Caki2 (cell line): ENCODE results near the gene XPNPEP3. TPM values are rescaled to one million over a fixed set of nuclear protein-coding genes. Genes with fewer than 3 reads are reported as not detected.
A peak's percentile ranks its signal among the peaks of the same experiment; 100 is the strongest.
"Not testable (repeated sequence)": the region's sequence is repeated elsewhere in the genome, so short reads cannot be mapped to it uniquely, and the experiment has no call there.

ENCODE experiments used
- DNase-seq: peaks from one replicate; pipeline ENCODE4 v3.0.0-alpha.2; 2015; ENCODE audit warnings: low read depth
- in situ Hi-C: cut with HindIII; loops from 2 replicates; pipeline ENCODE4 v1.10.0; 2016; ENCODE audit warnings: low sequenced_read_pairs, low pct_unique_long_range_greater_than_20kb, mixed read lengths
- total RNA-seq: library from RNA; depleted of rRNA; stranded (reverse); fragments of >200 nt; shearing (Covaris generic); gene quantifications from 2 replicates; pipeline ENCODE4 v1.2.3, GENCODE V29; 2014; ENCODE audit warnings: low replicate concordance

Gene XPNPEP3
- total RNA-seq, 1 experiment from 2014 or later = 9.0 TPM

DNA sequence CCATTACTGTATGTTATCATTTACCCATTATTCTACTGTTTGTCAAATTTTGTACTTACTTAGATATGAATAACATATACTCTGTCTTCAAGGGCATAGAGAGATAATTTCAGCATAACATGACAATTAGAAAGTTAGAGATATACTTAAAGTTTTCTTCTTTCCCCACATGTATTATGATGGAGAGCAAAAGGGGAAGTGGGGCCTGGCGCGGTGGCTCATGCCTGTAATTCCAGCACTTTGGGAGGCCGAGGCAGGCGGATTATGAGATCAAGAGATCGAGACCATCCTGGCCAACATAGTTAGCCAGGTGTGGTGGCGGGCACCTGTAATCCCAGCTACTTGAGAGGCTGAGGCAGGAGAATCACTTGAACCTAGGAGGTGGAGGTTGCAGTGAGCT, 56.0 kb downstream of the XPNPEP3 start:
- DNase-seq, in situ Hi-C loops: not testable (repeated sequence)

DNA sequence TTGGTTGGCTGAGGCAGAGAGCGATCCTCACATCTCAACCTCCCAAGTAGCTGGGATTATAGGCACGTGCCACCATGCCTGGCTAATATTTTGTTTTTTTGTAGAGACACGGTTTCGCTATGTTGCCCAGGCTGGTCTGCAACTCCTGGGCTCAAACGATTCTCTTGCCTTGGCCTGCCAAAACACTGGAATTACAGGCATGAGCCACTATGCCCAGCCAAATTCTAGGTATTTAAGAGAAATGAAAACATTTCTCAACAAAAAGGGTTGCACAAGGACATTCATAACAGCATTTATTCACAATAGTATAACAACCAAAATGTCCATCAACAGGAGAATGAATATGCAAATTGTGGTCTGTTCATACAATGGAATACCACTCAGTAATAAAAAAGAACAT, 62.5 kb downstream of the XPNPEP3 start:
- in situ Hi-C loops = no loop called here
- DNase-seq = no peak

DNA sequence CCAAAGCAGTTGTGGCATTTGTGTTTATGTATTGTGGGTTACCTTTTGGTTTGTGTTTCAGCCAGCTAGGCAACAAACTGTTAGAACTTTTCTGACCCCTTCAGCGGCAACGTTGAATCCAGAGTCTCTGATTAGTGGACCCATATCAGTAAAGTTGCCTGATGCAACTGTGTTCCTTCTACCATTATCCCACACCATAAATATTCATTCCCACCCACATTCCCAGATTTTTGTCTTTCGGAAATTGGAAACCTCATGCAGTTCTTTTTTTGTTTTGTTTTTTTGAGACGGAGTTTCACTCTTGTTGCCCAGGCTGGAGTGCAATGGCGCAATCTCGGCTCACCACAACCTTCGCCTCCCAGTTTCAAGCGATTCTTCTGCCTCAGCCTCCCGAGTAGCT, 63.6 kb downstream of the XPNPEP3 start:
- no peak for DNase-seq
- in situ Hi-C loops = no loop called here

DNA sequence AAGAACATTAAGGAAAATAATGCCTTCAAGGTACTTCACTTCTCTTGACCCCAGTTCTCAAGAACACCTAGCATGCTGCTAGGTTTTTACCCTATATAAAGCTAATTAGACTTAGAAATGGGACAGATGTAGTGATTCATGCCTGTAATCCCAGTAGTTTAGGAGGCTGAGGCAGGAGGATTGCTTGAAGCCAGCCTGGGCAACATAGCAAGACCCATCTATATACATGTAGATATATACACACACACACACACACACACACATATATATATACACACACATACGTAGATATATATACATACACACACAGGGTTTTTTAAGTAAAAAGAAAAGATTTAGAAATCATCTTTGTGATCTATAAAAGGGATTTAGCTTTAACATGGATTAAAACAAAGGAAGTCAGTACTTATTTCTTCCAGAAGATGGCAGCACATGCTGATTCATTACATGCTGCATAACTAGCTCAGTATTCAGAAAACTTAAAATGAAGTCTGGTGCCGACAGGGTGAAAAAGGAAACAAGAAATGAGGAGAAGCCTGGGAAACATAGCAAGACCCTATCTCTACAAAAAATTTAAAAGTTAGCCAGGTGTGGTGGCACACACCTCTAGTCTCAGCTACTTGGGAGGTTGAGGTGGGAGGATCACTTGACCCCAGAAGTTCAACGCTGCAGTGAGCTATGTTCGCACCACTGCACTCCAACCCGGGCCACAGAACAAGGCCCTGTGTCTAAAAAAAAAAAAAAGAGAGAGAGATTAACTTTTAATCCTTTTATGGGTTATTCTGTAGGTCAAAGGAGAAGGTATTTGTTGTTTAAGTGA, 65.7 kb downstream of the XPNPEP3 start:
- in situ Hi-C loops = no loop called here
- peak; percentile 38 for DNase-seq

DNA sequence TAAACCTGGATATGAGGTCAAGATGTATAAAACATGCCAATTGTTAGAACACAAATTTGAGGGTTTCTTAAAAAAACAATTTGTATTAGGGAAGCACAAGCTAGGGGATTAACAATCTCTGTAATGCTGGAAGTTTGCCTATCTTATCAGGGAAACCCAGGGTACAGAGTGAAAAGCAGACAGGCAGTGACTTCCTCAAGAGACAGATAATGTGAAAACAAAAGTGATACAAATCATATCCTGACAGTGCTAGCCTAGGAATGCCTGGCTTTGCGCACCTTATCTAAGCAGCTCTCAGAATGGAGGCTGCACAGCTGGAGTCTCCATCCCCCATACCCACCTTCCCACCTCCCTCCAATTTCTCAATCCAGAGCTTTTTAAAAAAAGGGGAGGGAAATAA, 71.7 kb downstream of the XPNPEP3 start:
- in situ Hi-C loops = no loop called here
- DNase-seq = no peak

DNA sequence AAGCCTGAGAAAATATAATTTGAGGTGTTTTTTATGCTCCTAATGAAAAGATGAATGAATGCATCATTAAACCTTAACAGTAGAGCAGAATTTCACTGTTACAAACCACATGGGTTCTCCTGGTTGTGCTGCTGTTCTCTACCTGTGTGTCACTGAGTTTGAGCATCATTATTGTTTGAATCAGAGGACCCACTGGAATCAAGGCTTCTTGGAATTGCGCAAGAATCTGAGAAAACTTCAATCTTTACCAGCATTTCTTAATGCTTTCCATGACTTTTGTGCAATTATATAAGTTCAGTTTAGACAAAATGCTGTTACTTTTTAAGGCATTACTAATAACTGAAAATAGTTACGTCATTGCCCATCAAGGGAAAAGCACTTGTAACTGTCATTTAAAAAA, 75.4 kb downstream of the XPNPEP3 start:
- no peak for DNase-seq
- in situ Hi-C loops = no loop called here

DNA sequence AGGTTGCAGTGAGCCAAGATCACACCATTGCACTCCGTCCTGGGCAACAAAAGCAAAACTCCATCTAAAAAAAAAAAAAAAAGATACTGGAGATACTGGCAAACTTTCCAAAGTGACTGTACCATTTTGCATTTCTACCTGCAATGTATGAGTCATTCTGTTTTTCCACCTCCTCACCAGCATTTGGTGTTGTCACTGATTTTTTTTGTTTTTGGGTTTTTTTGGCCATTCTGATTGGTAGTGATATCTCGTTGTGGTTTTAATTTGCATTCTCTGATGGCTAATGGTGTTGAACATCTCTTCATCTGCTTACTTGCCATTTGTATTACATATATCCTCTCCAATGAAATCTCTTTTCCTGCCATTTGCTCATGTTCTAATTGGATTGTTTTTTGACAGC, 82.3 kb downstream of the XPNPEP3 start:
- in situ Hi-C loops = no loop called here
- DNase-seq = no peak

DNA sequence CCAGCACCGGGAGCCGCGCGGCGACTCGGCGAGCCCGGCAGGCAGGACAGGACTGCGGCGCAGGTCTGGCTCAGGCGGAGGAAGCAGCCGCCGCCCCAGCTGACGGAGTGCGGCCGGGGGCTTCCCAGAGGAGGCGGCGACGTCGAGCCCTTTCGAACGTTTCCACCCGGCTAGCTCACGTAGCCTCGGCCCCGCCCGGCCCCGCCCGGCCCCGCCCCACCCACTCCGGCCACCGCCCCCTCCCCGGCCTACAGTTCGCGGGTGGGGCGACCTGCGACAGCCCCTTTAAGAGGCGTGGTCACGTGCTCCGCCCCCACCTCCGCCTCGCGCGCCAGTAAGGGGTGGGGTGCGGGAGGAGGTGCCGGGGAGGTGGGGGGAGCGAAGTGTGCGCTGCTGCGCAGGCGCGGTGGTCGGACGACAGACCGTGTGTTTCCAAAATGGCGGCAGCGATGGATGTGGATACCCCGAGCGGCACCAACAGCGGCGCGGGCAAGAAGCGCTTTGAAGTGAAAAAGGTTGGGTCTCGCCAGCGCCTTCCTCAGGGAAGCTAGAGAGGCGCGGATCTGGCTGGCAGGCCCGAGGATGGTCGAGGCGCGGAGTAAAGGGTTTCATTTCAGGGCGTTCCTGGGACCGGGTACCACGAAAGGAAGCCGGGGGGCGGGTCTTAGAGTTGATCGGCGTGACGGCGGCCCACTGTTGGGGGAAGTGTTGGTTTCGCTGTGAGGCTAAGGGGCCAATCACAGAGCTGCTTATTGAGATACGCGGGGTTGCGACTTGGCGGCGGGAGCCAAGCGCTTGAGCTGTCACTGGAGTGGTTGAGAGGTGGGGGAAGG, 94.2 kb downstream of the XPNPEP3 start, which contains the start of gene RBX1:
Gene RBX1 (plus strand): TSS at position 417 of the 833 bp plus-strand sequence. CDS start 21 bp downstream, at position 438.
- in situ Hi-C loops = no loop called here

DNA sequence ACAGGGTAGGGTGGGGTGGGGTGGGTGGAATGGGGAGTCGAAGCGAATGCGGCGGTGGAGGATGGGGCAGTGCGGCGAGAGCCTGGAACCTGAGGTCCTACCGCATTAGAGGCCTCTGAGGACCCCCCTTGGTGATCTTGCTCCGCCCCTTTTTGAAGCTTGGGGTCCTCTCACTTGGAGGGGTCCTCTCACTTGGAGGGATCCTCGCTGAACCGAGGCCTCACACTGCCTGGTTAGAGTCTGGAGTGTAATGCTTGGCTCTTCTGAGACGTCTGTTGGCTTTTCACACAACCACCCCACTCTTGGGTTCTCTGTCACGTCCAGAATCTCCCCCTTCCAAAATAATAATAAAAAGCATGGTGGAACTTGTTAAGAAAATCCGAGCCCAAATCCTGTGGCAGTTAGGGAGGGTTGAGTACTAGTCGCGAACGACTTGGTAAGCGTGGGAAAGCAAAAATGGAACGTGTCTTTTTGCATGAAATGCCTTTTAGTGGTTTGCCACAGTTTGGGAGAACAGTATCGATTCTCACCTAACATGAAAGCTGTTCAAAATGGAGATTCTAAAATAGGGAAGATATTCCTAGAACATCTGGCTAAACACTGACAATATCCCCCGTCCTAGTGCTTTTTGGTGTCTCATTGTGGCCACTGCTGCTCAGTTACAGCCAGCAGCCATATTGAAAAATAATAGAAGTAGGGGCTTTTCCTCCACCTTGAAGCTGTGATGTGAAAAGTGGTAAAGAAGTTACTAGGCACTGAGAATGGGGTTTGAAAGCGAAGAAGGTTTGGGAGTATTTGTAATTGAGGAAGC, 95.1 kb downstream of the XPNPEP3 start:
- no peak for DNase-seq
- in situ Hi-C loops = no loop called here

More for the DNA sequence above, 94.2 kb downstream of the XPNPEP3 start, which contains the start of gene RBX1:
- DNase-seq = peak; percentile 98

DNA sequence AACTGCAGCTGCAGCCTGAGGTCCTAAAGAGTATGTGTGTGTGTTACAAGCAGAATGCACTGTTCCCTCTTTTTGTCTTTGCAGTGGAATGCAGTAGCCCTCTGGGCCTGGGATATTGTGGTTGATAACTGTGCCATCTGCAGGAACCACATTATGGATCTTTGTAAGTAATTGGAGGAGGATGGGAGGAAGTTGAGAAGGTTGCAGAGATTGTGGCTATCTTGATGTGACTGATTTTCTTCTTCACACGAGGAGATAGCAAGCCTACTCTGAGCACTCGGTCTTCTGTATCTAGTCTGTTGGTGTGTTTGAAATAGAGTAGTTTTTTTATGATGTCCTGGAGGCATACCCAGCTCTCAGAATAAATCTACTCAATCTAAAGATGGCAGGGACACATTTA, 96.5 kb downstream of the XPNPEP3 start:
- in situ Hi-C loops = no loop called here

DNA sequence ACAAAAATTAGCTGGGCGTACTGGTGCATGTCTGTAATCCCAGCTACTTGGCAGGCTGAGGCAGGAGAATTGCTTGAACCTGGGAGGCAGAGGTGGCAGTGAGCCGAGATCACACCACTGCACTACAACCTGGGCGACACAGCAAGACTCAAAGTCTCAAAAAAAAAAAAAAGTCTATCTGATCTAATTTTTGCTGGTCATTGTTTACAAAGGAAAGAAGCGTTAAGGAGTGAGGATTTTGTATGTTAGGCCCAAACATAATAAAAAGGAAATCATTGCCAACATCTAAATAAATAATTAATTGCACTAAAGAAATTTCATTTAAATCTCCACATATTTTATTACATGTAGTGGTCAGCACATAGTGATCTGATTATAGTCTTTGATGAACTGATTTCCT, 97.2 kb downstream of the XPNPEP3 start:
- in situ Hi-C loops = no loop called here

More for the DNA sequence above, 96.5 kb downstream of the XPNPEP3 start:
- DNase-seq = no peak

DNA sequence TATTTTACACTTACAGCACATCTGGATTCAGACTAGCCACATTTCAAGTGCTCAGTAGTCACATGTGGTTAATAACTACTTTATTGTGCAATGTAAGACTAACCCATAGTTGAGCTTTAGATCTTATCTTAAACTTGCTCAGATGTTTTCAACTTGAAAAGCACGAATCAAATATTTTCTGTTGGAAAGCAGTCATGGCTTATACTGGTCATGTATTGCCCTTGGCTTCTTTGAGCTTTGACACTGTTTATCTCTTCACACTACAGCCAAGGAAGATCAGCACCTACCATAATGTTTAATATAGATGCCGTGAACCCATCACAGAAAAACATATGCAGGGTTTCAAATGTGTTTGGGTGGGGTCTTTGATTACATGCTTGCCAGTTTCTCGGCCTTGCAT, 98.6 kb downstream of the XPNPEP3 start:
- no peak for DNase-seq
- in situ Hi-C loops = no loop called here

More for the DNA sequence above, 97.2 kb downstream of the XPNPEP3 start:
- peak; percentile 21 for DNase-seq

DNA sequence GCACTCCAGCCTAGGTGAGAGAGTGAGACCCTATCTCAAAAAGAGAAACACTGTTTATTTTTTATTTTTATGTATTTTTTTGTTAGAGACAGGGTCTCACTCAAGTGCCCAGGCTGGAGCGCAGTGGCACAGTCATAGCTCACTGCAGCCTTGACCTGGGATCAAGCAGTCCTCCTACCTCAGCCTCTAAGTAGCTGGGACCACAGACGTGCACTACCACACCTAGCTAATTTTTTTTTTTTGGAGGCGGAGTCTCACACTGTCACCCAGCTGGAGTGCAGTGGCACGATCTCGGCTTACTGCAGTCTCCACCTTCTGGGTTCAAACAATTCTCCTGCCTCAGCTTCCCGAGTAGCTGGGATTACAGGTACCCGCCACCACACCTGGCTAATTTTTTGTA, 100.7 kb downstream of the XPNPEP3 start:
- in situ Hi-C loops = no loop called here

DNA sequence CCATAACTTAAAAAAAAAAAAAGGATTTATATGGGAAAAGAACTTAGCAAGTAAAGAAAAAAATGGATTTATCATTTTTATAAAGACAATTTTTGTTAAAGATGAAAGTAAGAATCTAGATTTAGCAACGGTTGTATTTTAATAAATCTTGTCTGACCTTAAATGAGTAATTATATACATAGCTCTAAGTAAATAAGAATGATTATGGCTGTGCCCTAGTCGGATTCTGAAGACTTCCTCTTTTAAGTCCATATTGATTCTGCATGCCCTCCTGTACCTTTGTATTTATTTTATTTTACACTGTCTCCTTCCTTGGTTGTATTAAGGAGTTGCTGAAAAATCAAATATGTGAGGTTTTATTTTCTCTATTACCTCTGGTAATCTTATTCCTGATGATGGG, 101.4 kb downstream of the XPNPEP3 start:
- in situ Hi-C loops = no loop called here
- DNase-seq = no peak

More for the DNA sequence above, 100.7 kb downstream of the XPNPEP3 start:
- no peak for DNase-seq

DNA sequence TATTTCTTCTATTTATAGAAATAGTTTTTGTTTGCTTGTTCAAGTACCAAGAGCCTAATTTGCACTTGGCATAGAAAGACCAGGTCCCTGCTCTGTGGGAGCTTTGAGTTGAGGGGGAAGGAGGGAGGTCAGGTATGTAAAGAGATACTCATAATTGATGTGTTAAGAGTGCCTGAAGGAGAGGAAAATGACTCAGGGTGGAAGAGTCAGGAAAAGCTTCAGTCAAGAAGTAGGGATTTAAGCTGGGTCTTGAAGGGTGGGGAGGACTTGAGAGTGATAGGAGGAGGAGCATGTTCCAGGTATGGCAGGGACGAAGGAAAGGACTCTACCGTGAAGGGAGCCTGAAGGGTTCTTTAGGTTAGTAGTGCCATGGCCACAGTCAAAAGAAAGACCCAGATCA, 103.2 kb downstream of the XPNPEP3 start:
- in situ Hi-C loops = loop anchor here (10.0 kb wide), 1 partner anchor 185 kb away; no protein-coding TSS in a partner anchor
- DNase-seq = no peak

DNA sequence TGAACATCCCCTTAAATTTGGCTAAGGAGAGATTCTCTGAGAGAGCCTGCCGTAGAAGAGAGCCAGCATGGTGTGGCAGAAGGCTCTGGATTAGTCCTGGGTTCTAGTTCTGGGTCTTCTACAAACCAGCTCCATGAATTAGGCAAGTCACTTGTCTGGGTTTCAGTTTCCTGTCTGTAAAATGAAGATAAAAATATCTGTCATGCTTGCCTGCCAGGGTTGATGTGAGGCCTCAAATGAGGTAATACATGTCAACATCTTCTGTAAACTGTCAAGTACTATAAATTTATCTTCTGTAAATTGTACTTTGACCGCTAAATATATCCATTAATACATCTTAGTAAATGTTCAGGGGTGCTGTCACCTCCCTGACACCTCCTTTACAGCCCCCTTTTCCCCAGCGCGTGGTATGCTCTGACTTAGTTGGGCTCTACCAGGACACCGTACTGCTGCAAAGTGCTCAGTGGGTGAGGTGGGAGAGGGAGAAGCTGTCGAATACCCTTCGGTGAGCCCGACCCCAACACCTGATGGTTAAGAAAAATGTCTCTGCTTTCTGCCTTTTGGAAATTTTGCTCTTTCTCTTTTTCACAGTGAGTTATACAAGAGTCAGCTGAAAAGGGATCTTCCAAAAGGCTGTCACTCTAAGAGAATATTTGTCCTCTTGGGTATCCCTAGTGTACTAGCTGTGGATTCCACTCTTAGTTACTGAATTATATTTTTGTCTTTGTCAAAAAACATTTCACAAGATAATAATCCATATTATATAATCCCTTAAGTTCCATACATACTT, 109.2 kb downstream of the XPNPEP3 start:
- DNase-seq = no peak
- in situ Hi-C loops = loop anchor here (10.0 kb wide), 1 partner anchor 179 kb away; no protein-coding TSS in a partner anchor

DNA sequence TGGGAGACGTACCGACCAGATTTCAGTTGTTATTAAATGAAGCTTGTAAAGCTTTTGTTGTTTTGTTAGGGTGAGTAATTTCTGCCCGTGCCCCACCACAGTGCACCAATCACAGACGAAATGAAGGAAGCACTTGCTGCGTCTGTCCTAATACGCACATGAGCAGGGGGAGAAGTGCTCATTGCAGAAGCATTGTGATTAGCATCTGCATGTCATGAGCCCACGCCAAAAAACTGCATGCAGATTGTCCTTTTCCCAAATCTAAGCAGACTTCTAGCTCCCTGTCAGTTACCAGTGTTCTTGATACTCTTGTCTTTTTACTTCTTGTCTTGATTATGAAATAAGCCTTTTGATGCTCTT, 109.8 kb downstream of the XPNPEP3 start:
- in situ Hi-C loops = loop anchor here (10.0 kb wide), 1 partner anchor 178 kb away; no protein-coding TSS in a partner anchor
- DNase-seq = no peak
